Activated naive CD4-positive, alpha-beta T cell treated with anti-CD3 and anti-CD28 coated beads, Interleukin-2, amount 50 U/mL, for 16 hours (primary cell): ENCODE measurements around the gene DCUN1D2.

Source experiments
- DNase-seq: peaks from one replicate; pipeline ENCODE4 v3.0.0-alpha.2; 2020

Gene DCUN1D2

DNA sequence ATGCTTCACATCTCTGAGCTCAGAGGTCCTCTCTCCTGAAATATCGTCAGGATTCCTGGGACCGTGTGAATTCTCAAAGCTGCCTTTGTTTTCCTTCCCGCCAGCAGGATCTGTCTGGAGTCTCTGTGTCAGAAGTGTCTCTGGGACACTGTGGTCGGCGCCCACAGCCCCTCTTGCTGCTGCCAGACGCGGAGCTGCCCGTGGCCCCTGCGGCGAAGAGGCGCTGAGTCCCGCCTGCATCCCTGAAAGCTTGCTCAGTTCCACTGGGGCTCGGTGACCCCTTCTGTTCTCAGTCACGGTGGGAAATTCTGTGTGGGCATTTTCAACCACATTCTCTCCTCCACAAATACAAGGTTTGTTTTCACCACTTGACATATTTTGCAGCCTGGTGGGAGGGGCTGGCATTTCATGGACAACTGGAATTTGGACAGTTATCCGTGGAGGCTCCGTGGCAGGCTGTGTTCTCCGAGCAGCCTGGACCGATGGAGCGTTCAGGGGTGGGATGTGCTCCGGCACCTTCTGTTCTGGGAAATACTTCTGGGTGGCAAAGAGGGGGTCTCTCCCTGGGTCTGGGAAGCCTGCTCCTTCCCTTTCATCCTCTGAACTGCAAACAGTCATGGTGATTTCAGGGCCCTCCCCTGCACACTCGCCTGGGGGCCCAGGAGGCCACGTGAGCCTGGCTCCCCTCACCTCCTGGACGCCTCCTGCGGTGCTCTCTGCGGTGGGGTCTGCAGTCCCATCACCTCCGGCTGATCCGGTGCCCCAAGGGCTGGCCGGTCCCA, 84.0 kb downstream of the DCUN1D2 start:
- no peak for DNase-seq
